ENCODE data around the gene RAMACL.

RAMACL gene

DNA sequence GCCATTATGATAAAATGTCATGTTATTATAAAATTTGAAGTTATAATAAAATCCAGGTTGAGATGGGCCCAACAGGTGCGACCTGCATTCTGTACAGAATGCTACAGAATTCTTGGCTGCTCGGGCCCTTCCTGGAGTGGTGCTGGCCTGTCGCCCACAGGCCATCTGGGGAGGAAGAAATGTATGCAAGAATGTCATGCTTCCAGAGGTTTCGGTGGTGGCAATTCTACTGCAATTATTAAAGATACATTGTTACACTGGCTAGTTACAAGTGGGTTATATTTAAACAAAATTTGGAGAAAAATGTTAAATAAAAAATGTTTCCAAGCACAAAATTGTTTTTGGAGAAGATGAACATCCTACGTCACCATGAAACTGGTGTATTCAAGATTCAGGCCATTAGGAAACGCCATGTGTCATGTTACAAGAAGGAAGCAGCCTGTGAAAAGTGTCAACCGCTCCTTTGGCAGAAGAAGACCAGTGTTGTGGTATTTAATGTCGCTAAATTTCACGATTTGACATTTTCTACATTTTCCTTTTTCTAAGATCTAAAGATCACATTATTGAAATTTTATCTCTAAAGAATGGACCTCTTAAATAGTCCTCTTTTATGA lies 7.1 kb downstream of the RAMACL start:
- POLR2A ChIA-PET: no interaction called here
- TF ChIP-seq, protein P1, sequence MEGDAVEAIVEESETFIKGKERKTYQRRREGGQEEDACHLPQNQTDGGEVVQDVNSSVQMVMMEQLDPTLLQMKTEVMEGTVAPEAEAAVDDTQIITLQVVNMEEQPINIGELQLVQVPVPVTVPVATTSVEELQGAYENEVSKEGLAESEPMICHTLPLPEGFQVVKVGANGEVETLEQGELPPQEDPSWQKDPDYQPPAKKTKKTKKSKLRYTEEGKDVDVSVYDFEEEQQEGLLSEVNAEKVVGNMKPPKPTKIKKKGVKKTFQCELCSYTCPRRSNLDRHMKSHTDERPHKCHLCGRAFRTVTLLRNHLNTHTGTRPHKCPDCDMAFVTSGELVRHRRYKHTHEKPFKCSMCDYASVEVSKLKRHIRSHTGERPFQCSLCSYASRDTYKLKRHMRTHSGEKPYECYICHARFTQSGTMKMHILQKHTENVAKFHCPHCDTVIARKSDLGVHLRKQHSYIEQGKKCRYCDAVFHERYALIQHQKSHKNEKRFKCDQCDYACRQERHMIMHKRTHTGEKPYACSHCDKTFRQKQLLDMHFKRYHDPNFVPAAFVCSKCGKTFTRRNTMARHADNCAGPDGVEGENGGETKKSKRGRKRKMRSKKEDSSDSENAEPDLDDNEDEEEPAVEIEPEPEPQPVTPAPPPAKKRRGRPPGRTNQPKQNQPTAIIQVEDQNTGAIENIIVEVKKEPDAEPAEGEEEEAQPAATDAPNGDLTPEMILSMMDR (IDR thresholded peaks at IDR 0.05; ENCODE audit: insufficient read depth, low read length, missing control alignments): no peak
- no peak overlapping the region for H3K4me3 ChIP-seq (ENCODE audit: low read depth, low read length)
- no peak for DNase-seq (ENCODE audit: low read depth, low spot score)
- CTCF ChIA-PET: no interaction called here

DNA sequence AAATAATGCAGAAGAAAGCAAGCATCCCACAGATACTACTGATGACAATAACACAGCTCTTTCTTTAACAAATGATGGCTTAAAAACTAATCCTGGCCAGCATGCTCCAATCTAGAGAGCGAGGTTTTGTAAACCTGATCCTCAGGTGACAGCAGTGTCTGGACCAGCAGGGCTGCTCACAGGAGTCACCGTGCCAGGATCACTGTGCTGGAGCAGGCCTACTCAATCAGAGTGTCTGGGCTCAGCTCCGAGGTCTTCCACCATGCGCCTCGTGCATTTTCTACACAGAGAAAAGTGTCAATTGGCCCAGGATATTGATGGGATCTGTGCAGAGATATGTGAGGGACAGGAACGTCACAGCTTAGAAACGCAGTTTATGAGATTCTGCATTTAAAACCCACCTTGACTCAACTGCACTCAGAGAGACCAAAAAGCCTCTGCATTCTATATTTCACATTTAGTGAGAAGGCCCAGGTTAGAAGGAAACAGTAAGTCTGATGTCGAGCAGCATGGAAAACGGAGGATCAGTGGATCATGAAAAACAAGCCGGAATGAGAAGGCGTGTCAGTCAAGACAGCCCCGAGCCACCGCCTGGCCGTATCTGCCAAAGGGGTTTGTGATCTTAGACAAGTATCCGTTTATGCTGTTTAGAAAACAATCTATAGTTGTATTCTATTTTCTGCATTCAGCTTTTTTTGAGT lies 7.8 kb downstream of the RAMACL start:
- DNase-seq (ENCODE audit: low read depth, low spot score): no peak
- no peak overlapping the region for H3K4me3 ChIP-seq (ENCODE audit: low read depth, low read length)
- CTCF ChIA-PET: no interaction called here
- POLR2A ChIA-PET: interaction anchor here (0.7 to 1.3 kb wide), 2 partner anchors 12 to 216 kb away, joined by 3 read pairs; no protein-coding TSS in a partner anchor
- TF ChIP-seq, protein P1 (IDR thresholded peaks at IDR 0.05; ENCODE audit: insufficient read depth, low read length, missing control alignments): no peak

DNA sequence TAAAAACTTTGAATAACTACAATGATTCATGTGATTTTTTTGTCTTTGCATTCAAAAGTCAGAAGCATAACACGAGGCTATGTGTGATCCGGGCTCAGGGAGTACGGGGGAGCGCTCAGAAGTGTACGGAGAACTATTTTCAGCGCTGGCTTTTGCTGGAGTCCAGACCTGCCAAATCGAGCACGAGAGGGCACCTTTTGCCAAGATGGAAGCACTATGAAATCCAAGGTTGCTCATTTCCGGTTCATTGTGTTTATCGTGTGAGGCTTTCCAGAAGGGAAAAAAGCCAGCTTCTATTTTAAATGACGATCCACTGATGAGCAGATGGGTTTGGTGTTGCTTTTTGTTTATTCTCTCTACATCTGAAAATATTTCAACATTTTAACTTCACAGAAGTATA lies 11.3 kb downstream of the RAMACL start:
- POLR2A ChIA-PET: no interaction called here
- CTCF ChIA-PET: no interaction called here
- DNase-seq (ENCODE audit: low read depth, low spot score): no peak

DNA sequence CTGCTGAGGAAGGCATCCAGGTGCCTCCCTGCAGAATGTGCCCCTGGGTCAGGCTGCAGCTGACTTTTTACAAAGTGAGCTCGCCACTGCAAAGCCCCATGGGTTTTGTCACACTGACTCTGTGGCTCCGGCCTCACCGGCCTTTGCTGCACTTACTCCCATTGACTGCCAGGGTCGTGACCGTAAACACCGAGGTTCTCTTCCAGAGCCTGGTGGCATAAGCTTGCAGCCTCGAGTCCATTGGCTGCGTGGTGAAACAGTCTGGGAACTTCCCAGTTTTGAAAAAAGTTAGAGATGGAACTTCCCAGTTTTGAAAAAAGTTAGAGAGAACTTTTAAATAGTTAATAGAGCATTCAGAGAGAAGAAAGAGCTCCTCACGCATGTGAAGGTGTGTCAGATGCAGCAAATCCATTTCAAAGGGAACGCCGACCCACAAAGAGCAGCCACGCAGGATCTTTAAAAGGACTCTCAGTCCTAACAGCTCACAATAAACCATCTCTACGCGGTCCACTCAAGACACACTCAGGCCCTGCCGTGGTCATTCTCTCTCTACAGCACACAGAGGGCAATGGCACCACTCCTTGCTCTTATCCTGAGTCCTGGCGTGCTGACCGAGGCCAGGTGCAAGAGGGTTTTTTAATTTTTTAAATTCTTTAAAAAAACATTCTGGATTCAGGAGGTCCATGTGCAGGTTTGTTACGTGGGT lies 12.8 kb downstream of the RAMACL start:
- ChIA-PET CTCF (interaction anchor here (0.6 to 0.7 kb wide), 2 partner anchors 15 to 202 kb away, joined by 3 read pairs; no protein-coding TSS in a partner anchor), POLR2A (no interaction called here)
- H3K4me3 ChIP-seq (ENCODE audit: low read depth, low read length): no peak overlapping the region
- DNase-seq (ENCODE audit: low read depth, low spot score): no peak
- TF ChIP-seq, protein P1 (IDR thresholded peaks at IDR 0.05; ENCODE audit: insufficient read depth, low read length, missing control alignments): no peak

More for the DNA sequence above, 11.3 kb downstream of the RAMACL start:
- H3K4me3 ChIP-seq (ENCODE audit: low read depth, low read length): no peak overlapping the region
- TF ChIP-seq, protein P1 (IDR thresholded peaks at IDR 0.05; ENCODE audit: insufficient read depth, low read length, missing control alignments): no peak

DNA sequence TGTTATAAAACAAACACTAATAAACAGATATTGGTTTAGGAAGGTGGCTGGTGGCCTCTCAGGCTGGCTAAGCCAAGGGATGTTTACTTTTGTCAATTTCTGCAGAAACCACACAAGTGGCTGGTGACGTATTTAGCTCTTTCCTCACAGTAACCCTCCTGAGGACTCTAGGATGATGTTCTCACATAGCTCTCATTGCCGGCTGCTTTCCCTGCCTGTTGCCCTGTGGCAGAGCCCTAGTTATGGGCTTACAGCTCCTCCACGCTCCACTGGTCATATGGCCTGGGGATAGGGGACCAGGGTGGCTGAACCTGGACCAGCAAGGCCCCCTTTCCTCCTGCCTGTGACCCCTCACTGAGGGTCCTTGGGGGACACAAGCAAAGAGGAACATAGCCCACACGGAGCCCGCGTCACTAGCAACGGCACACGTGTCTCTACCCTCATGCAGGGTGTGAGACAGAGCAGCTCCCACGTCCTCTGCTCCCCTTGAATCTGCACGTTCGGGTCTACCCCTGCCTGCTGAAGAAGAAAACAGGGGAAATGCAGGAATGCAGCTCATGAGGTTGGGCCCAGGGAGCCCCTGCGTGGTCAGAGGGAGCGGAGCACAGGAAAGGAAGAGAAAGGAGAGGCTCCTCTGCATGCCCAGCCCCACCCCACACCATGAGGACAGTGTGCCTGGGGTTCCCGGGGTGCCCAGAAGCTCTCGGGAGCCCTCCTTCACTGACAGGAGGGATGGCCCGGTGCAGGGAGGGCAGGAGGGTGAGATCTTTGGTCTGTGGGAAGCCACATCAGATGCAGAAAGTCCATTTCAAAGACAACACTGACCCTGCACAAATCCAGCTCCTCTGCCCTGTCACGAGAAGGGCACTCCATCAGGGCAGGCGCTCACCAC lies 13.9 kb downstream of the RAMACL start:
- POLR2A ChIA-PET: interaction anchor here (1.1 kb wide), 1 partner anchor 12 kb away, joined by 3 read pairs; no protein-coding TSS in a partner anchor
- TF ChIP-seq, protein P1 (IDR thresholded peaks at IDR 0.05; ENCODE audit: insufficient read depth, low read length, missing control alignments): no peak
- peak; percentile 50 for DNase-seq (ENCODE audit: low read depth, low spot score)
- no peak overlapping the region for H3K4me3 ChIP-seq (ENCODE audit: low read depth, low read length)
- CTCF ChIA-PET: interaction anchor here (0.6 to 0.7 kb wide), 2 partner anchors 16 to 203 kb away, joined by 3 read pairs; no protein-coding TSS in a partner anchor

Measured in AG04449 (cell line).